ENCODE measurements around the gene CCDC201. TPM values are rescaled to one million over a fixed set of nuclear protein-coding genes. Genes with fewer than 3 reads are reported as not detected.
A peak's percentile ranks its signal among the peaks of the same experiment; 100 is the strongest.

CCDC201 gene
- total and polyA plus RNA-seq, 2 of the 8 experiments (the other 6 are each of a cell fraction or from before 2014, with no cell fraction given), result not detected

DNA sequence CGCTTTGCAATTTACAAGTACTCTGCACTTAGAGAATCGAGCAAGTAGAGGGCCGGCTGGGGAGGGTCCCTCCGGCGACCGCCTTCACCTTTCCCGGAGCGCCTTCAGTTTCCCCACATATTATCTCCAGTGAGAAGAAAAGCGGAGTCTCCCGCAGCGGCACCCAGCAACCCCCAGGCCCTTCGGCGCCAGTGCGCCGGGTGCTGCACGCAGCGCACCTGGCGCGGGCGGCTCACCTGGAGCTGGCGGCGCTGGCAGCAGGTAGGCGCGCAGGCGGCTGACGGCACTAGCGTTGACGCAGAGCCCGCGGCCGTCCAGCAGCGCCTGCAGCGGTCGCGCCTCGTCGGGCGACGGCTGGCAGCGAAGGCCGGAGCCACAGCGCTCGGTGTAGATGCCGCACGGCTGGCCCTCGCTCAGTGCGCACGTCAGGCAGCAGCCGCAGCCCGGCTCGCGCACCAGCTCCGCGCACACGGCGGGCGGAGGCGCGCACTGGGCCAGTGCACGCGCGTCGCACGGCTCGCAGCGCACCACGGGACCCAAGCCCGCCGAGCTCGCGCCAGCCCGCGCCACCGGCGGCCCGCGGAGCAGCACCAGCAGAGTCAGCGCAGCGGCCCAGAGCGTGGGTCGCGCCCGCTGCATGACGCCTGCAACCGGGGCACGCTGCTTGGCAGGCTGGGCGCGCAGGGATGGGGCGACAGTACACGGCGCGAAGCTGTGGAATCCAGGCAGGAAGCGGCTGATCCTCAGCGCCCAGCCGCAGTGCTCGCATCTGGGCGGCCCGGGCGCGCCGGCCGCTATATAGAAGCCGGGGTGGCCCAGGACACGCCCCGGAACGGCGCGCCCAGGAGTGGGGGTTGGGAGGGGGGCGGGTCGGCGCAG lies 47.9 kb upstream of the CCDC201 start, which contains the start of gene IGFBP3 (continued):
- TF ChIP-seq SRF (IDR thresholded peaks at IDR 0.05; ENCODE audit: low read depth, low read length) (no peak), KDM1A (IDR thresholded peaks at IDR 0.05; ENCODE audit: borderline replicate concordance, low read length) (no peak), SAP30 (IDR thresholded peaks at IDR 0.05; ENCODE audit: insufficient read depth, insufficient replicate concordance, low read length) (no peak), BACH1 (IDR thresholded peaks at IDR 0.05; ENCODE audit: low read length) (peak; percentile 14), NRF1 (IDR thresholded peaks at IDR 0.05; ENCODE audit: low read depth, low read length) (peak; percentile 26; the same call in 1 of the 2 replicates), CHD7 (IDR thresholded peaks at IDR 0.05; ENCODE audit: insufficient replicate concordance, low read length) (no peak), HDAC6 (IDR thresholded peaks at IDR 0.05; ENCODE audit: low read depth, low read length) (no peak)

Data from H1 (cell line).